Measurements from ENCODE around the gene AP1G2.

DNA sequence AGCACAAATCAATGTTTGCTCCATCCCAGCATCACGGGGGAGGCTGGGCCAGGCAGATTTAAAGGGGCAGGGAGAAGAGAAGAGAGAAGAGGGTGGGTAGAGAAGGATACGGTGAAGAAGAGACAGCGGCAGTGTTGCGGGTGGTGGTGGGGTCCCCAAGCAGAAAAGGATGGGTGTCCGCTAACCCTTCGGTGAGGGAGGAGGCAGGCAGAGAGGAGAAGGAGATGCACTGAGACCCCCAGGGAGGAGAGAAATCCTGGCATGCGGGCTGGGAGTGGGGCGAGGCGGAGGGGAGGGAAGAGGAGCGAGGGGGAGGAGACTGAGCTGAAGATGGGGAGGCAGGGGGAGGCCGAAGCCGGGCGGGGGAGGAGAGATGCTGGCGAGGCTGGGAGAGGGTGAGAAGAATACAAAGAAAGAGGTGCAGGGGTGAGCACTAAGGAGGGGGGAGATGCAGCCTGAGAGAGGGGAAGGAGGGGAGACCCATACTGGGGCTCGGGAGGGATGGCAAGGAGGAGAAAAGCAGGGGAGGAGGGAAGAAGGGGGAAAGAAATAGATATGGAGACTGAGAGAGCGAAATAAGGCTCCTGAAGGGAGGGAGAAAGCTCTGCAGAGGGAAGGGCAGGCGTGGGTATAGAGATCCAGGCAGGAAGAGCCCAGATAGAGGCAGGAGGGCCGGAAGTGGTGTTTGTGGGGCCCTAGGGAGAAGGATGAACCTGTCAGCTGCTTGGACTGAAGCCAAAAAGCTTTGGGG is 11.1 kb upstream of the AP1G2 start, which contains the start of gene JPH4:
- TF ChIP-seq, protein P1, sequence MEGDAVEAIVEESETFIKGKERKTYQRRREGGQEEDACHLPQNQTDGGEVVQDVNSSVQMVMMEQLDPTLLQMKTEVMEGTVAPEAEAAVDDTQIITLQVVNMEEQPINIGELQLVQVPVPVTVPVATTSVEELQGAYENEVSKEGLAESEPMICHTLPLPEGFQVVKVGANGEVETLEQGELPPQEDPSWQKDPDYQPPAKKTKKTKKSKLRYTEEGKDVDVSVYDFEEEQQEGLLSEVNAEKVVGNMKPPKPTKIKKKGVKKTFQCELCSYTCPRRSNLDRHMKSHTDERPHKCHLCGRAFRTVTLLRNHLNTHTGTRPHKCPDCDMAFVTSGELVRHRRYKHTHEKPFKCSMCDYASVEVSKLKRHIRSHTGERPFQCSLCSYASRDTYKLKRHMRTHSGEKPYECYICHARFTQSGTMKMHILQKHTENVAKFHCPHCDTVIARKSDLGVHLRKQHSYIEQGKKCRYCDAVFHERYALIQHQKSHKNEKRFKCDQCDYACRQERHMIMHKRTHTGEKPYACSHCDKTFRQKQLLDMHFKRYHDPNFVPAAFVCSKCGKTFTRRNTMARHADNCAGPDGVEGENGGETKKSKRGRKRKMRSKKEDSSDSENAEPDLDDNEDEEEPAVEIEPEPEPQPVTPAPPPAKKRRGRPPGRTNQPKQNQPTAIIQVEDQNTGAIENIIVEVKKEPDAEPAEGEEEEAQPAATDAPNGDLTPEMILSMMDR (IDR thresholded peaks at IDR 0.05; ENCODE audit: low read depth, low read length), result no peak
- TF ChIP-seq EZH2phosphoT487 (IDR thresholded peaks at IDR 0.05; ENCODE audit: low read depth), result no peak
